NT2/D1 (cell line): ENCODE measurements around the gene PHACTR1.

ENCODE experiments used
- YY1 ChIP-seq: IDR thresholded peaks from 2 replicates; pipeline ENCODE4 v1.6.1; 2011; ENCODE audit not compliant: insufficient read length, insufficient read depth
- ZNF274 ChIP-seq: IDR thresholded peaks from 2 replicates; pipeline ENCODE4 v1.6.1; 2011; ENCODE audit warnings: mild to moderate bottlenecking, low read depth, low read length

- TF ChIP-seq YY1 (no peak), ZNF274 (no peak)
Observed at GRCh38 chr6:13241364-13241763, 524.8 kb downstream of the PHACTR1 start.
